K562 (cell line): Measurements from ENCODE around the gene B4GALT7. TPM values are rescaled to one million over a fixed set of nuclear protein-coding genes. Genes with fewer than 3 reads are reported as not detected.

Experiments used
- ATAC-seq: fragments of 200-7000 bp; cut with Tn5 transposase; 3 replicates; pipeline ENCODE4 v1.9.1; 2020; ENCODE audit warnings: moderate library complexity
- BruUV-seq: library from RNA; stranded (reverse); fragments of 400-500 nt; replicated peaks from 2 replicates; lab custom pipeline; 2021; lab: Mats Ljungman, UMichigan
- CTCF ChIA-PET: fragments of 300-600 bp; formaldehyde crosslinking; extraction: SDS; loops from one replicate; lab custom pipeline; 2021; ENCODE audit warnings: low intra/inter-chr PET ratio; lab: Yijun Ruan, JAX
- POLR2A ChIA-PET: fragments of 300-600, 350-650 bp; sonication (Branson Sonifier 250); formaldehyde crosslinking; extraction: SDS; loops from one replicate; lab custom pipeline; 2021; ENCODE audit warnings: antibody characterized with exemption, inconsistent platforms; lab: Yijun Ruan, JAX
- DNase-seq, 4 experiments: peaks; one replicate each; pipeline versions ENCODE4 v3.0.0 to v3.0.0-alpha.2; 2011 to 2018; ENCODE audit warnings: low spot score in 3 of 4, mixed read lengths in 3 of 4; ENCODE audit errors: extremely low read depth in 1 of 4
- FAIRE-seq: peaks from 2 replicates; lab custom pipeline; 2011; peaks lifted over from hg19 to GRCh38; lab: Jason Lieb, UNC
- H2AFZ ChIP-seq: 2 replicates; pipeline ENCODE4 v1.6.0; 2011; ENCODE audit warnings: low read depth, low read length, control low read depth, inconsistent platforms
- H3K27ac ChIP-seq: fragments of 200-600 bp; 3 replicates; pipeline ENCODE4 v1.8.0; 2011; ENCODE audit warnings: low read depth, mild to moderate bottlenecking, control low read depth, inconsistent platforms, low read length, moderate library complexity, mixed read lengths; ENCODE audit errors: extremely low read depth
- H3K27me3 ChIP-seq, 2 experiments: fragments of 300-600 bp in 1 of 2; 2 replicates in 1 of 2; 3 replicates in 1 of 2; pipeline versions ENCODE4 v1.6.0 to v1.8.0; 2011; ENCODE audit warnings: inconsistent platforms in 2 of 2, low read length in 2 of 2, mild to moderate bottlenecking in 1 of 2, mixed read lengths in 1 of 2, moderate library complexity in 1 of 2; ENCODE audit not compliant: control insufficient read depth in 2 of 2, insufficient read depth in 2 of 2
- H3K36me3 ChIP-seq: fragments of 300-600 bp; 3 replicates; pipeline ENCODE4 v1.8.0; 2011; ENCODE audit warnings: mild to moderate bottlenecking, low read length, inconsistent platforms; ENCODE audit not compliant: control insufficient read depth, insufficient read depth
- H3K4me1 ChIP-seq, 2 experiments: fragments of 200-600 bp in 1 of 2; replicated peaks in 1 of 2; 2 replicates in 1 of 2; 3 replicates in 1 of 2; pipeline versions ENCODE4 v1.5.1 to v1.8.0; 2011; ENCODE audit warnings: inconsistent platforms in 2 of 2, low read length in 2 of 2, mild to moderate bottlenecking in 1 of 2, mixed read lengths in 1 of 2, moderate library complexity in 1 of 2; ENCODE audit not compliant: control insufficient read depth in 2 of 2, insufficient read depth in 2 of 2
- H3K4me2 ChIP-seq: 2 replicates; pipeline ENCODE4 v1.6.1; 2011; ENCODE audit warnings: low read length, control low read depth, inconsistent platforms, mixed read lengths; ENCODE audit not compliant: insufficient read depth
- H3K4me3 ChIP-seq: fragments of 200-600 bp; sonication (generic), shearing (Covaris generic); 2 replicates; pipeline ENCODE4 v1.5.1; 2016; ENCODE audit warnings: control low read depth, inconsistent platforms
- H3K79me2 ChIP-seq: fragments of 200-600 bp; 3 replicates; pipeline ENCODE4 v1.8.0; 2011; ENCODE audit warnings: low read length, inconsistent platforms; ENCODE audit not compliant: control insufficient read depth, insufficient read depth
- H3K9ac ChIP-seq, 2 experiments: 2 replicates each; pipeline versions ENCODE4 v1.6.0 to v1.6.1; 2011; ENCODE audit warnings: low read depth in 2 of 2, low read length in 2 of 2, control low read depth in 1 of 2, inconsistent platforms in 1 of 2, mild to moderate bottlenecking in 1 of 2, mixed read lengths in 1 of 2; ENCODE audit not compliant: insufficient read depth in 1 of 2
- H3K9me1 ChIP-seq: one replicate; pipeline ENCODE4 v1.6.0; 2011; ENCODE audit warnings: inconsistent platforms, mild to moderate bottlenecking, low read length, moderate library complexity; ENCODE audit not compliant: control insufficient read depth, insufficient read depth
- H3K9me3 ChIP-seq: replicated peaks from 2 replicates; pipeline ENCODE4 v1.5.1; 2011; ENCODE audit warnings: low read depth, low read length, inconsistent platforms; ENCODE audit not compliant: control insufficient read depth, insufficient read depth
- H4K20me1 ChIP-seq: replicated peaks from 2 replicates; pipeline ENCODE4 v1.6.1; 2011; ENCODE audit warnings: low read length, inconsistent platforms, mixed read lengths; ENCODE audit not compliant: control insufficient read depth, insufficient read depth
- GTF3C2 ChIP-seq: IDR thresholded peaks from 3 replicates; pipeline ENCODE4 v1.6.1; 2011; ENCODE audit warnings: borderline replicate concordance, mild to moderate bottlenecking, moderate library complexity; ENCODE audit not compliant: insufficient read length; ENCODE audit errors: extremely low read depth
- PCBP1 ChIP-seq: fragments of 200-400 bp; formaldehyde crosslinking; IDR thresholded peaks from 2 replicates; pipeline ENCODE4 v1.6.1; 2018; ENCODE audit warnings: mild to moderate bottlenecking, low read depth, low read length; ENCODE audit not compliant: poor library complexity, severe bottlenecking
- PRDM10 ChIP-seq: fragments of 450-650 bp; IDR thresholded peaks from 2 replicates; pipeline ENCODE4 v1.6.1; 2018; ENCODE audit not compliant: partially characterized antibody
- XRCC4 ChIP-seq: IDR thresholded peaks from one replicate; pipeline ENCODE4 v1.6.1; 2011; ENCODE audit not compliant: insufficient read depth, insufficient read length; ENCODE audit errors: extremely low read depth
- ZNF436 ChIP-seq: fragments of 250-450, 450-650 bp; sonication (Bioruptor Pico); formaldehyde crosslinking; IDR thresholded peaks from 2 replicates; pipeline ENCODE4 v1.7.0; 2020; ENCODE audit warnings: mild to moderate bottlenecking
- WGBS: fragments of 100-300 bp; shearing (Covaris generic); methylation state at CpG from one replicate; pipeline ENCODE4 v1.1.6; 2016; ENCODE audit warnings: low coverage, mixed read lengths; ENCODE audit not compliant: insufficient coverage; ENCODE audit errors: missing lambda C conversion rate; 5-methylcytosine and 5-hydroxymethylcytosine counted together
- in situ Hi-C: fragments of 300-500 bp; cut with MboI; formaldehyde crosslinking; loops from 4 replicates; pipeline ENCODE4 v1.15.0; 2018; ENCODE audit warnings: inconsistent platforms, mixed read lengths
- intact Hi-C: fragments of 100-400 bp; cut with micrococcal nuclease; formaldehyde crosslinking; loops from 2 replicates; pipeline ENCODE4 v1.14.2; 2022
- polyA plus RNA-seq, 8 experiments: library from polyadenylated mRNA; depleted of rRNA in 4 of 8; stranded (reverse) in 5 of 8; unstranded in 3 of 8; fragments of >200 nt; fragmentation: Nextera tagmentation in 2 of 8; fragmentation: Illumina TruSeq in 1 of 8; extraction: Ambion mirVana in 2 of 8; extraction: Trizol in 1 of 8; gene quantifications; 2 replicates each; pipeline versions ENCODE4 v1.2.1 to v1.2.3, GENCODE V29; 2011 to 2014; ENCODE audit warnings: inconsistent platforms in 1 of 8, missing spikeins in 1 of 8
- total RNA-seq, 7 experiments: library from RNA; depleted of rRNA in 6 of 7; stranded (reverse); fragments of >200 nt in 6 of 7; fragmentation: Illumina TruSeq in 2 of 7; extraction: Trizol in 2 of 7; gene quantifications; 2 replicates each; pipeline versions ENCODE4 v1.2.1 to v1.2.3, GENCODE V29; 2011 to 2021; ENCODE audit warnings: low replicate concordance in 1 of 7

The B4GALT7 gene
- total and polyA plus RNA-seq, 9 of the 15 experiments (the other 6 are each of a cell fraction or from before 2014, with no cell fraction given): 0.34 to 17.7 (median 9.1) TPM

- H3K27me3 ChIP-seq: no peaks in the 10 kb centered on the region
- TF ChIP-seq GTF3C2 (no peak), ZNF436 (CRISPR knock-in tag) (no peak), XRCC4 (no peak), PCBP1 (no peak), PRDM10 (peak; percentile 53)
- no TSS peak for BruUV-seq
- in situ Hi-C loops (loop anchor here (25.0 kb wide), 1 partner anchor 458 kb away; no protein-coding TSS in a partner anchor), intact Hi-C loops (loop anchor here (5.0 kb wide), 1 partner anchor 468 kb away; no protein-coding TSS in a partner anchor)
- ATAC-seq: no peak
- no peak for FAIRE-seq
- H3K4me3 ChIP-seq: no peak overlapping the region
- WGBS: 71% methylated on average over 5 of the region's 5 CpGs
- no peak overlapping the region for H3K4me2 ChIP-seq
- H3K27ac ChIP-seq: no peak overlapping the region
- H3K9ac ChIP-seq: no peak overlapping the region
- H2AFZ ChIP-seq: no peak overlapping the region
- no peaks in the 10 kb centered on the region for H3K9me3 ChIP-seq
- ChIA-PET POLR2A (no interaction called here), CTCF (no interaction called here)
- no peaks in the 10 kb centered on the region for H3K9me1 ChIP-seq
- DNase-seq: no peak
- H4K20me1 ChIP-seq: 0 out of 2 replicates have a peak, but pooled peaks cover 10% of the 10 kb centered on the region
- peaks cover 14% of the 10 kb centered on the region; the same call in 2 of the 3 replicates for H3K79me2 ChIP-seq
- H3K36me3 ChIP-seq: peaks cover 9% of the 10 kb centered on the region; the same call in 1 of the 3 replicates
- H3K4me1 ChIP-seq: peaks cover 9 to 51% of the 10 kb centered on the region in 2 experiments; a peak in 4 of 5 replicates
These were observed 4.7 kb downstream of the B4GALT7 start for GRCh38 chr5:177604656-177605055.
